GM21360 (cell line): Measurements from ENCODE around the gene CLCN2.

Experiments
- ATAC-seq: cut with Tn5 transposase; IDR thresholded peaks from one replicate; pipeline ENCODE4 v1.9.1; 2021; ENCODE audit warnings: mild to moderate bottlenecking, moderate library complexity; ENCODE audit not compliant: unreplicated experiment

CLCN2 gene

DNA sequence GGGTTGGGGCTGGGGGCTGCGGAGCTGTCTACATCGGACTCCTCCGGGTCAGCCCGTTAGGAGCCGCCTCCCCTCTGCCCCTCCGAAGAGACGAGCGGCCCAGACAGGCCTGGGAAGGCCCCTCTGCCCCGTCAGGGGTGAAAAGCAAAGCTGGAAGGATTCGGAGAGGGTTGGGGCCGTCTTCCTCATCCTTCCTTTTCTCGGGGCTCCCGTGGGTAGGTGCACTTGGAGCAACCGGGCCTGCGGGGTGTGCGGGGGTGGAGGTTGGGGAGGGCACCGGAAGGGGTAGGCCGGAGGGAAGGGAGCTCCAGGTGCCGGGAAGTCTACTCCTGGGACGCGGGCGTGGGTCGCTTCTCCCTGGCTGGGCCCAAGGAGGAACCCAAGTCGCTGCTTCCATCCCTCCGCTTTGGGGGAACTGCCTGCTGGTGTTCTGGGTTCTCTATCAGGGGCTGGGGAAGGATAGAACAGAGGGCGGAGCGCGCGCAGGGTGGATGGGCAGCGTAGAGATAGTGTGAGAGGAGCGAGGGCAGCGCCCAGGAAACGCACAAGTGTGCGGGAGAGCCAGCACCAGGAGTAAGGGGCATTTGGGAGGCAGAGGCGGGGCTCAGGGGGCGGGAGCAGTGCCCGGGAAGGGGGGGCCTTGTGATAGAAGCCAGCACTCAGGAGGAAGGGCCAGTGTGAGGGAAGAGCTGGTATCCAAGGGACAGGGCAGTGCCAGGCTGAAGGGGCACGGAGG lies 695 bp upstream of the CLCN2 start:
- peak; percentile 1 for ATAC-seq

DNA sequence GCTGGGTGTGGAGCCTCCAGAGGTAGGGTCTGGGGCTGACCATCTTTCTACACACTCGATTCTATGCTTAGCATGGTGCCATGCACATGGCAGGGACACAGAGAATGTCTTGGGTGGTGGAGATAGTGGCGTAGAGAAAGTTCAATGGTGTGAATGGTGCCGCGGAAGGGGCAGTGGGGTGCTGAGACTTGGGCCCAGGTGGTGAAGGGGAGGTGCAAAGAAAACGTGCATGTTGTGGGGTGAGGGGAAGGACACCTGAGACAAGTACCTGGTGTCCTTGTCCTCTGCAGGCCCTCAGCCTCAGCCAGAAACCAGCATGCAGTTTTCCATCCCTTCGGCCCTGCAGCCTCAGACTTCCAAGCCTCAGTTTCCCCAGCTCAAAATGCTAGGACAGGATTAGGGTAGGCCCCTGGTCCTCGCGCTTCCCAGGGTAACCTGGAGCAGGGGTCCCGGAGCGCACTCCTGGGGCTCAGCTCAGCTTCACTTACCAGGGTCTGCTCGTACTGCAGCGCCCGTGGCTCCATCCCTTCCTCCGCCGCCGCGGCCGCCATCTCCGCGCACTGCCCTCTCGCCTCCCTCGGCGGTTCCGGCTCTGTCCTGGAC lies 375 bp downstream of the CLCN2 start:
- ATAC-seq, result no peak

DNA sequence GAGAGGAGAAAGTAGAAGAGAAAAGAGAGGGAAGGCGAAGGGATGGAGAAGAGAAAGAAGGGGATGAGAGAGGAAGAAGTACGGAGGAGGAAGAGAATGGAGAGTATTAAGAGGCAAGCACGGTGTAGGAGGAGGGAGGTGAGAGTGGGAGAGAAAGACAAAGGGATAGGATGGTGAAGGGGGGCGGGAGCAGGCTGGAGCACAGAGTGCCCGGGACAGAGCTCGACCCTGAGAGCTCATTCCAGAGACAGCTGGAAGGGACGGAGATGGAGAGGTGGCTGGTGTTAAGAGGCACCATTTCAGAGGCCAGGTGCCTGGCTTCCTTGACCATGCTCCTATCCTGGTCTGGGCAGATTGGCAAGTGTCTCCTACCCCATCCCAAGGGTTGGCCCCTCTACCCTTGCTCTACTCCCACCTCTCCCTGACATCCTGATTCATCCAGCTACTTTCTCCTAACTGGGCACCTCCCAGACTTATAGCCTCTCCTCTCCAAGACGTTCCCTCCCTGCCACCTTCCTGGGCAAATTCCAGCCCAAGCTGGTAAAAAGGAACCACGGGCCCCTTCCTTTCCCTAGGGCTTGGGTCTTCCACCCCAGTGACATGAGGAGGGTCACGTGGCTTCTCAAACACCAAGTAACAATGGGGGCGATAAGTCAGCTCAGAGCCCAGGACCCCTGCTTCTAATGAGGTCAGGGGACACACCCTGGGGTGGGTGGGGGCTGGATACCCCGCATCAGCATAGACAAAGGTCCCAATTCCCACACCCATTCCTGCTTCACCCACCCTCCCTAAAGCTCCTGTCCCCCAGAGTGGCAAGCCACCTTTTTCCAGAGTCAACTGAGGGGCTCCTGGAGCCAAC lies 1.1 kb downstream of the CLCN2 start:
- ATAC-seq, result no peak

DNA sequence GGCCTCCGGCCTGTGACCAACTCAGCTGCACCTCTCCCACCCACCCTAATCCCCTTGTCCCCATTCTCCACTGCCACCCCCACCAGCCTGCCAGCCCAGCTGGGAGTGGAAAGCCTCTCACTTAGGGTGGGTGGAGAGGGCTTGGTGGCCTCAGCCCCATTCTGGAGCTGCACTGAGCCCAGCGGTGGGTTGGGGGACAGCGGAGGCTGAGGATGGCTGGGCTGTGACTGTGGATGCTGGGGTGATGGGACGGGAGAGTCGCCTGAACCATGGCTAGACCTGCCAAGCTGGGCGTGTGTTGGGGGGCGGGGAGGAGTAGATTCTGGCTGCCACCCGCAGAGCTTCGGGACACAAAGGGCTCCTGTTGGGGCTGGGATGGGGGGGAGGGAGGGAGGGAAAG lies 1.8 kb downstream of the CLCN2 start:
- no peak for ATAC-seq

DNA sequence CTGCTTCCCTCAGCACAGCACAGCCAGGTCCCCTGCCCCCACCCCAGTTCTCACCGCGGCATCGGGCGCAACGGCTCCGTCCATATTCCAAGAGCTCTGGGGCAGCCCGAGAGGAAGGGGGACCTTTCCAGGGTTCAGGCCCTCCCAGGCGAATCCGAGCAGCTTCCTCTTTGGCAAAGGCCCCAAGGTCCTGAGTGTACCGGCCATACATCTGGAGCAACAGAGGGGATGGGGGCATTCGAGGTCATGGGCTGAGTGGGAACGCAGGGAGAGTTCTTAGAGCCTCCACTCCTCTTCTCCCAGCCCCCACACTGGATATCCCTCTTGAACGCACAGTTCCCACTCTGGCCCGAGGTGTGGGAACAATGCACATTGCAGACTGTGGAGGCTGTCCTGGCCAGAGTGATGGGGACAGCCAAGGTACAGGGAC lies 2.5 kb downstream of the CLCN2 start:
- no peak for ATAC-seq

DNA sequence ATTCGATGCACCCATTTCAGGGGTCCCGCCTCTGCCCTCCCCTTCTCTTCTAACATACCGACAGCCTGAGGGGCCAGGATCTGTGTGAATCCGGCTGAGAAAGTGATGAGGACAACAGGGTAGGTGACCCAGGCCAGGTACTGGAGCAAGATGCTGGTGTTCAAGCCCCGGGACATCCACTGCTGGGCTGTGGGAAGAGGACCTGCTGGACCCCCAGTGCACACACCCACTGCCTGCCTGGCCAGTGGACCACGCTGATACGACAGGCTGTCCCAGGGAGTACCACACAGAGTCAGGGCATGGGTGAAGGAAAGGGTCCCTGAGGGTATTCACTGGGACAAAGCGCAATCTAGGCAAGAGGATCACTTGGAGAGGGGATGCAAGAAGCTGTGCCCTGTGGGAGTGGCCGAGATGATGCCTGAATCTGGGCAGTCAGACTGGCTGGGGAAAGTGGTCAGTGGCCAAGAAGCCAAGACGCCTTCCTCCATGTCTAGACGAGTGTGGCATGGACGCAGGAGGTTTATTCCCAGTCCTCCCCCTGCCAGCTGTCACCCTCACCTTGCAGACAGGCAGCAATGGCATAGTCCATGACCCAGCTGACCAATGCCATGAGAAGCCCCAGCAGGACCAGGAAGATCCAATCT lies 3.2 kb downstream of the CLCN2 start:
- ATAC-seq, result no peak

DNA sequence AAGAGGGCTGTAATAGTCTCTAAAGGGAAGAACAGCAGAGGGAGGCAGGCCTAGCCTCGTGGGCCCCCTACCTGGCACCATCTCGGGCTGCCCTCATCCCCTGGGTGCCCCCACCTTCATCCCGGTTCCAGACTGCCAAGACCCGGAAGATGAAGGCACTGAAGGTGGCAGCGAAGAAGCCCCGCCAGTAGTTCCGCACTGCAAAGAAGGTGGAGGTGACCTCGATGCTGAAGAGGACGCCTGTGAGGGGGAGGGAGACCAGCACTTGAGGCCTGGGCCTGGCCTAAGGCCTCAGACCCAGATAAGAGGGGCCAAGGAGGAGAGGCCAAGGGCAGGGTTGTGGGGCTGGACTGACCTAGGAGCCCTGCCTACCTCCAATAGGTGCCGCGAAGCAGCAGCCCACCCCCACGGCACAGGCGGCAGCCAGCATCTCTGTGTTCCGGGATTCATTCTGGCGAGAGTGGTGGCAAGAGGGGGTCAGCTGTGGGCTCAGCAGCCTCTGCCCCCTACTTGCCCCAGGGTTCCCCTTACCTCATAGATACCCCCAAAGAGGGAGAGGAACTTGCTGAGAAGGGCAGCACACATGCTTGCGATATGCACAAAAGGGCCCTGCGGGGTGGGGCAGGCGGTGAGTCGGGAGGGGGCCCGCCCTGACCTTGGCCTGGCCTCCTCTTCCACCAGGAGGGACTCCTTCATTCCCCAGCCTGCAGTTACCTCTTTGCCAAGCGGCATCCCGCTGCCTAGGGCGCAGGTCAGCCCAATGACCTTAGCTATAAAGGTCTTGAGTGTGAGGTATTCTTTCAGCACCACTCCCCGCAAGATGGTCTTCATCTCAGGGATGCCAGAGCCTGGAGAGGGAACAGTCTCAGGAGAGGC lies 3.9 kb downstream of the CLCN2 start:
- no peak for ATAC-seq

DNA sequence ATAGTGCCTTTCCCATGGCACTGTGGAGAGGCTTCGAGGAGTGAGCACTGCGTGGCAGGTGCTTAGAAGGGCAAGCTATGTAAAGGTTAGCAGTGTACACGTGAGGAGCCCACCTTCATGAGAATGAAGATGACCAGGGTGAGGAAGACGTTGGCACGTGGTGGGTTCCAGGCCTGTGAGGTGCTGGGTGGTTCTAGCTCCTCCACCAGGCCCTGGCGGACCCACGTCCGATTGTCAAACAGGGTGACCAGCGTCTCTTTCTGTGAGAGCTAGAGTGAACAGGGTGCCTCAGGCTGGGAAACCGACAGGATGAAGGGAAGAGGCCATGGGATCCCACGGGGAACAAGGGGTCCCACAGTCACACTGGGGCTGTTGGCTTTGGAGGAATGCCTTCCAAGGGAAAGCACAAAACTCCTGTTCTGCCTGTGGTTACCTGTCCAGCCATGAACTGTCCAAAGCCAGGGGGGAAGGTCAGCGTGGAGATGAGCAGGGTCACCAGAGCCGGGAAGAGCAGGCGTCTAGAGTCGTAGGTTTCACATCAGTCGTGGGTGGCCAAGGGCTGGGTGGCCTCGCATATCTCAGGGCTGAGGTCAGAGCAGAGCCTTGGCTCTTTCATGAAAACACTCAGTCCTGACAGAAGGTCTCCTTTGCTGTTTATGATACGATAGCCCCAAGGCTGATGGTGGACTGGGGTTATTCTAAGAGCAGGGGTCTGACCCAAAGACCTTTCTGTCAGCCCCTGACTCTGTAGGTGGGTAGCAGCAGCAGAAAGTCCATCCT lies 6.0 kb downstream of the CLCN2 start:
- ATAC-seq, result no peak

DNA sequence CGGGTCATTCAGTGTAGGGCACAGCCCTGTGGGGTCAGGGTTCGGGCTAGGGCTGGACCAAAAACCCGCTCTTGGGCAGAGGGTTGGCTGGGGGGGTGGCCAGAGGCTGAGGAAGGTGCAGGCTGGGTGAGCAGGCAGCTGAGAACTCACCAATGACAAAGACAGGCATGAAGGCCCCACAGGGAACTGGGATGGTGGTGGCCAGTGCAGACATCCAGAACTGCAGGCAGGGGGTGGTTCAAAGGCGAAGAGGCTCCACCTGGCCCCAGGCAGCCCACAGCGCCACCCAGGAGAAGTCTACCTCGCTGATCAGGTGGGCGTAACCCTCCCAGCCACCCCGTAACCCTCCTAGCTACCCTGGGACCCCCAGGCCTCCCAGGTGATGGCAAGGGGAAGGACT lies 6.7 kb downstream of the CLCN2 start:
- no peak for ATAC-seq

DNA sequence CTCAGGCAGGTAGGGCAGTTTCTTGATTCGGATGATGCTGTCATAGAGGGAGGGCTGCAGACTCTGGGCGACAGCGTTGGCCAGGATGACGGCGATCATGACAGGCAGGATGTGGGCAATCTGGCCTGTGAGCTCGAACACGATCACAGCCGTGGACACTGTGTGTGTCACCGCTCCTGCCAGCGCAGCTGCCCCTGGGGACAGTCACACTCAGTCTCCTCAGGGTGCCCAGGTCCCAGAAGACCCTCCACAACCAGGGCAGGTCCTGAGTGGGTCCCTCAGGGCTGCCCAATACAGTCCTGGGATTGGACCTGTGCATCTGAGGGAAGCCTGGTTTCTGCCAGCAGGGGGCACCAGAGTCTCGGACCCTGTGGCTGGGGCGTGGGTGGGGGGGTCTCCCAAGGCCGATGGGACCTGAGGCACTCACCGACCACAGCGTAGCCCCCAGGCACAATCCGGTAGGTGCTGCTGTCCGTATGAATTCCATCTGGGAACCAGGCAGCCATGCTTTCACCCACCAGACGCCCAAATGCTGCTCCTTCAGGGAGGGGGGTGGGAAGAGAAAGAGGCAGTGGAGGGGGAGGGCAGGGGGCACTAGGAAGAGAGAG lies 7.2 kb downstream of the CLCN2 start:
- no peak for ATAC-seq

DNA sequence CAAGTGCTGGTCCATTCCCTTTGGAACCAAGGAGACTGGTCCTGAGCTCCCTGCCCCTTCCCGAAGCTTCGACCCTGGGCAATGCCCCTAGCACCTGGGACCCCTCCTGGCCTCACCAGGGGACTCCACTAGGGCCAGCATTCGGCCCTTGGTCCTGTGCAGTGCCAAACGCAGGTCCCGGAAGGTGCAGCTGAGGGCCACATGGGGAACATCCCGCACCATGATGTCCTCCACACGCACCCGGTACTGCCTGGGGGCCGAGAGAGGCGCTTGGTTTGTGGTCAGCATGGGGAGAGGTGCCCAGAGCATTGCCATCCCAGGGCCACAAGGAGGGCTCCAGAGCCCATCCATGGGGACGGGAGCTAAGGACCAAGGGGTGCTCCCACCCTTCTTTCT lies 7.9 kb downstream of the CLCN2 start:
- ATAC-seq, result no peak

DNA sequence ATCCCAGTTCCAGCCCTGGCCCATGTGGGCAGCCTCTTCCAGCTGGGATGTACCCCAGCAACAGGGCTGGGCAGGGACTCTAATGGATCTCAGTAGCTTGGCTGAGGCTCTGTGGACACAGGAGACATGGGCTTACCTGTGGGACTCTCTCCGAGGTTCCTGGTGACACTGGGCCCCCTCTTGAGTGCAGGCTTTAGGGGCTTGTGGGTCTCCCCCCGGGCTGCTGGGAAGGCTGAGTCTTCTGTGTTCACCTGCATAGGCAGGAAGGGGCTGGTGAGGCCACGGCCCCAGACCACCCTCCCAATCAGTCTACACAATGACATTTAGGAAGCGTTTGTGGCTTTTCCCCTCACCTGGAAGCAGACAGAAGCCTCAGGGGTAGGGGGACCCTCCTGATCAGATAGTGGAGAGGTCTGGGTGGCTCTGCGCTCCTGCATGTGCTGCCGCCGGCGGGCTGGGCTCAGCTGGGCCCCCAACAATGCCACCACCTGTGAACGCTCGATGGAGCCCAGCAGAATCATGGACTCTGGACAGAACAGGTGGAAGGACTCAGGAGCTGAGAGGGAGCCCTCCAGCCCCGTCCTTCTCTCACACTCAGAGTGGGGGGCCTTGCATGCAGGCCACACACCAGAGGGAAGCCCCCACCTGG lies 8.4 kb downstream of the CLCN2 start:
- no peak for ATAC-seq

DNA sequence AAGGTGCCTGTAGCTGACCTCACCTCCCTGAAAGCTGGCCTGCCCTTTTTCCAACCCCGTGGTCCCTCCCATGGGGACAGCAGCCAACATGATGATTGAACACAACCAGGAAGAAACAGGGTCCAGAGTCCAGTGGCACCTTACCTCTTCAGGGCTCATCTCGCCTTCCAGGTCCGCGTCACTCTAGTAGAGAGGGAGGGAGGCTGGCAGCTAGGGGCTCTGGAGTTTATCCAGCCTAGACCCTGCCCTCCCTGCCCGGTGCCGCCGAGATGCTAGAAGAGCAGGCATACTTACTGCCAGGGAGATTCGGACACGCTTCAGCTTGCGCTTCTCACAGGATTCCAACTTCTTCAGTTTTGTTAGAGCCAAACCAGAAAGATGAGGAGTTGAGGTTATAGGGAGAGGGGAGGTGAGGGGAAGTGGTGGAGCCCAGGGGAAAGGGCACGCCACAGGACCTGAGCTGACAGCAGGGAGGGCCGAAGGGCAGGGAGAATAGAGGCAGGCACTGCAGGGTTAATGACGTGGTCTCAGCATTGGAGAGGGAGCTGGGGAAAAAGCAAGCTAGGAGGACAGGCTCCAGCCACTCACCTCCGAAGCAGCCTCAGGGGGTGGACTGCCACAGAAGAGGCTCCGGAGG lies 9.1 kb downstream of the CLCN2 start:
- ATAC-seq, result no peak

DNA sequence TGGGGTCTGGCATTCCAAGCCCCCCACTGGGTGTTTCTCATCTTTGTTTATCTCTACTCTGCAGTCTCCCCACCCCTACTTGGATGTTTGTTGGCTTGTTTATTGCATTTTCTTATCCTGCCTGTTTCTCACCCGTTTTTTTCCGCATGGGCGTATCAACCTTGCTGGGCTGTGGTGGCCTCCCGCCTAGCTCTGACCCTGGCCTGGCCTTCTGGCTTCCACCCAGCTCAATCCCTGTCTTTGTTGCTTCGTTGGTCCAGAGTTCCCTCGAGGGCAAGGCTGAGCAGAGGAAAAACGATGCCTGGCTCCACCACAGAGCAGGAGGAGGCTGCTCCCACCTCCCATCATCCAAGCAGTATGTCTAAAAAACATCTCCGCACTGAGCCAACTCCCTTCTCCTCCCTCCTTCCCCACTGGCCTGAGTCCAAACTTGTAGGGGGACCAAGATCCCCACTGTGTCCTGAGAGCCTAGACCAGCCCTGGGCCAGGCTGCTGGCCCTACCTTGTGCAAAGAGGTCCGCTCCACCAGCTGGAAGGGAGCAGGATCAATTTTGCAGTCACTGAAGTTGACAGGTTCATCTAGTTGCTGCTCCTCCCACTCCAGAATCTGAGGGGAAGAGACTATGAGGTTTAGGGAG lies 9.8 kb downstream of the CLCN2 start:
- ATAC-seq, result no peak

DNA sequence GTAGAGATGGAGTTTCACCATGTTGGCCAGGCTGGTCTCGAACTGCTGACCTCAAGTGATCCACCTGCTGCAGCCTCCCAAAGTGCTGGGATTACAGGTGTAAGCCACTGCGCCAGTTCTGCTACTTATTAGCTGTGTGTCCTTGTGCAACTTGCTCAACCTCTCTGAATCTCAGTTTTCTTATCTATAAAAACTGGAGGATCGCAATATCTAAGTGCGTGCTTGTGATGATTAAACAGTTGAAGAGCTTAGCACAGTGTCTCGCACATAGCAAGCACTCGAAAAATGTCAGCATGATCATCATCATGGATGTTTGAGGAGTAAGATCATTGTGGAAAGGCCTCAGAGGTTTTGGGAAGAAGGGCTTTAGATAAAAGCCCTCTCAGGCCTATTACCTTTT lies 10.8 kb downstream of the CLCN2 start:
- ATAC-seq, result no peak

DNA sequence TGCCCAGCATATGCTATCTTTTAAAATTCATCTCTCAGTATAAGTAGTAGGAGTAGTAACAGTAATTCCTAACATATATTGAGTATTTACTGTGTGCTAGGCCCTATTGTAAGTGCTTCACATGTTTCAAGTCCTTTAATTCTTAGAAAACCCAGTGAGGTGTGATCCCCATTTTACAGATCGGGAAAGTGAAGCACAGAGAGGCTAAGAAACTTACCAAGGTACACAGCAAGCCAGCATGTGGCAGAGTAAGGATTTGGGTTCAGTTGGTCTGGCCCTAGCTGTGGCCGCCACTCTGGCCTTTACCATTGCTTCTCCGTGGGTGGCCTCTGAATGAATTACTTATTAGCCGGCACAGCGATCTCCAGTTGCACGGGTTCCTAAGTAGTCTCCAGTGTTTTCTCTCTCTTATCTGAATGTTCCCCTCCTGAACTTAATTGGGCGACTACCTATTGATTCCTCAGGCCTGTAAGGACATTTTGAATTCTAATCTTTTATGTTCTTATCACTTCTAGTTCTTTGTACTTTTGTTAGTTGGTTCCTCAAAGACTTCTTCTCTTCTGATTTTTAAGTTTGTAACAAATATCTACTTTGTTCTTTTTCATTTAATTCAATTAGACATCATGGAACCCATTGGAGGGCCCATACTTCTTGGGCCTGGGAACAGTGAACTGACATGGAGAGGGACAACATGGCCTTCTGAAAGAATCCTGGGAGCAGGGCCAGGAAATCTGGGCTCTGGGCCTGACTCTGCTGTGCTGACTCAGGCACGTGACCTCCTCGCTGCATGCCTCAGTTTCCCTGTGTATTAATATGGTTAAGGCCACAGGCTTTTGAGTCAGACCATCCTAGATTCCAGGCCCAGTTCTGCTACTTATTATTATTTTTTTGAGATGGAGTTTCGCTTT lies 11.6 kb downstream of the CLCN2 start:
- ATAC-seq, result no peak

DNA sequence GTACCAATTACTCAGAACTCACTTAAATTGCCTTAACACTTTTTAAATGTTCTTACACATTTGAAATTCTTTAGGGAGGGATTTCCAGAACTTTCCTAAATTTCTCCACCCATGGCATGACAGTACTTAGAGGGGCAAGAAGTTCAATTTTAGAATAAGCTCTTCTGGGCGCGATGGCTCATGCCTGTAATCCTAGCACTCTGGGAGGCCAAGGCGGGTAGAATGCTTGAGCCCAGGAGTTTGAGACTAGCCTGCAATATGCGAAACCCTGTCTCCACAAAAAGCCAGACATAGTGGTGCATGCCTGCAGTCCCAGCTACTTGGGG lies 13.4 kb downstream of the CLCN2 start:
- no peak for ATAC-seq
